ENCODE data around the gene REEP1. TPM values are rescaled to one million over a fixed set of nuclear protein-coding genes. Genes with fewer than 3 reads are reported as not detected.

Gene REEP1
- total and polyA plus RNA-seq, 9 of the 15 experiments (the other 6 are each of a cell fraction or from before 2014, with no cell fraction given) = 0.11 to 0.67 (median 0.13) TPM

DNA sequence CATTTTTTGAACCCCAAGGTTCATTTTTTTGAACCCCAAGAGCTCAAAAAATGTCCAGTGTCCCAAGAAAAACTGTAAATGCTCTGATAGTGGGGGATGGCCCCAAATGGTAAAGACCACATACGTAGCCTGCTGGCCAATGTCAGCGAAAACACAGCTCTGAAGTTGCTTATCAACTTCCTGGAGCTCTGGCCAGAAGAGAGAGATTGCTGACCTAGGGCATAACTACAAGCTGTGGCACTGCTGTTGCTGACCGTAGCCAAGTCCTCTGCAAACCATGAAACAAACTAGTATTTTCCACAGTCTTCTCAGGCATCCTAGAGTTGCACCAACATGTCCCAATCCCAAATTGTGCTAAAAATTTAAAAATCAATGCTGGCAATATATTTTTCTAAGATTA, 50.9 kb downstream of the REEP1 start (continued):
- TF ChIP-seq, protein P1, sequence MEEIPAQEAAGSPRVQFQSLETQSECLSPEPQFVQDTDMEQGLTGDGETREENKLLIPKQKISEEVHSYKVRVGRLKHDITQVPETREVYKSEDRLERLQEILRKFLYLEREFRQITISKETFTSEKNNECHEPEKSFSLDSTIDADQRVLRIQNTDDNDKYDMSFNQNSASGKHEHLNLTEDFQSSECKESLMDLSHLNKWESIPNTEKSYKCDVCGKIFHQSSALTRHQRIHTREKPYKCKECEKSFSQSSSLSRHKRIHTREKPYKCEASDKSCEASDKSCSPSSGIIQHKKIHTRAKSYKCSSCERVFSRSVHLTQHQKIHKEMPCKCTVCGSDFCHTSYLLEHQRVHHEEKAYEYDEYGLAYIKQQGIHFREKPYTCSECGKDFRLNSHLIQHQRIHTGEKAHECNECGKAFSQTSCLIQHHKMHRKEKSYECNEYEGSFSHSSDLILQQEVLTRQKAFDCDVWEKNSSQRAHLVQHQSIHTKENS (CRISPR knock-in tag; IDR thresholded peaks at IDR 0.05) = no peak
- TF ChIP-seq ARID2 (IDR thresholded peaks at IDR 0.05) (no peak), CEBPG (CRISPR knock-in tag; IDR thresholded peaks at IDR 0.05) (no peak), CEBPG (tag; conservative IDR thresholded peaks at IDR 0.05 in 1 of 2, IDR thresholded peaks at IDR 0.05 in 1 of 2) (no peak)

DNA sequence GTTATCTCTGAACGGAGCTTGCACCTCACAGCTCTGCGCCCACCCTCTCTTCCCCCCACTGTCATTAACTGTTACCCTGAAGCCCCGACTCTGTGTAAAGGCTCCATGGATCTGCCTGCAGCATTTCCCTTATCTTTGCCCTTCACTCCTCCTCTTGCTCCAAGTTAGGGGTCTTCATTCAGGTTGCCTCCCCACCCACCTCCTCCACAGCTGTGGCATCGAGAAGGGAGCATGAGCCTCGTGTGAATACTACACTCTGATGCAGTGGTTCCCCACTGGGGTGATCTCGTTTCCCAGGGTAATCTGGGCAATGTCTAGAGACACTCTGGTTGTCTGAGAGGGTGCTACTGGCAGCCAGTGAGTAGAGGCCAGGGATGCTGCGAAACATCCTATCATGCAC, 51.4 kb downstream of the REEP1 start:
- Histone ChIP-seq H4K20me1 (replicated peaks; ENCODE audit: control insufficient read depth, insufficient read depth, low read length) (no peaks in the 10 kb centered on the region), H3K4me3 (no peak overlapping the region), H3K27ac (ENCODE audit: extremely low read depth, low read depth, low read length) (no peak overlapping the region), H3K4me1 (replicated peaks in 1 of 2; ENCODE audit: control insufficient read depth in 2 of 2, insufficient read depth in 2 of 2, low read length in 2 of 2) (no peaks in the 10 kb centered on the region), H3K9me1 (ENCODE audit: control insufficient read depth, insufficient read depth, low read length) (no peaks in the 10 kb centered on the region), H3K9me3 (replicated peaks; ENCODE audit: control insufficient read depth, insufficient read depth, low read depth, low read length) (no peaks in the 10 kb centered on the region), H3K4me2 (ENCODE audit: insufficient read depth, low read length) (no peak overlapping the region), H3K79me2 (ENCODE audit: control insufficient read depth, insufficient read depth, low read length) (no peaks in the 10 kb centered on the region), H3K36me3 (ENCODE audit: control insufficient read depth, insufficient read depth, low read length) (no peaks in the 10 kb centered on the region), H2AFZ (ENCODE audit: low read depth, low read length) (no peak overlapping the region), H3K9ac (ENCODE audit: insufficient read depth in 1 of 2, low read depth in 2 of 2, low read length in 2 of 2) (no peak overlapping the region), H3K27me3 (ENCODE audit: control insufficient read depth in 2 of 2, insufficient read depth in 2 of 2, low read length in 2 of 2) (peaks cover 12 to 47% of the 10 kb centered on the region in 2 experiments; a peak in 4 of 5 replicates)
- 1% methylated on average over 7 of the region's 7 CpGs for WGBS (ENCODE audit: insufficient coverage, low coverage, missing lambda C conversion rate)
- ChIA-PET CTCF (ENCODE audit: low intra/inter-chr PET ratio) (no interaction called here), POLR2A (no interaction called here)
- in situ Hi-C loops (cut with MboI) (no loop called here), intact Hi-C loops (cut with micrococcal nuclease) (loop anchor here (5.0 kb wide), 1 partner anchor 61 kb away; no protein-coding TSS in a partner anchor)
- FAIRE-seq = no peak
- no peak for DNase-seq (ENCODE audit: extremely low read depth in 1 of 4, low spot score in 3 of 4)
- BruUV-seq (replicated peaks) = no TSS peak
- no peak; the same call in 2 of the 3 replicates for ATAC-seq
- TF ChIP-seq ZNF584 (CRISPR knock-in tag; IDR thresholded peaks at IDR 0.05; ENCODE audit: low read depth) = no peak
- TF ChIP-seq KAT7 (CRISPR knock-in tag; IDR thresholded peaks at IDR 0.05; ENCODE audit: borderline replicate concordance) = no peak
- no peak for TF ChIP-seq RUNX1 (IDR thresholded peaks at IDR 0.05; ENCODE audit: low read depth)
- no peak for TF ChIP-seq TAF15 (IDR thresholded peaks at IDR 0.05; ENCODE audit: low read depth, low read length)
- TF ChIP-seq ZNF197 (CRISPR knock-in tag; IDR thresholded peaks at IDR 0.05; ENCODE audit: low read depth) = no peak
- TF ChIP-seq, protein P2, sequence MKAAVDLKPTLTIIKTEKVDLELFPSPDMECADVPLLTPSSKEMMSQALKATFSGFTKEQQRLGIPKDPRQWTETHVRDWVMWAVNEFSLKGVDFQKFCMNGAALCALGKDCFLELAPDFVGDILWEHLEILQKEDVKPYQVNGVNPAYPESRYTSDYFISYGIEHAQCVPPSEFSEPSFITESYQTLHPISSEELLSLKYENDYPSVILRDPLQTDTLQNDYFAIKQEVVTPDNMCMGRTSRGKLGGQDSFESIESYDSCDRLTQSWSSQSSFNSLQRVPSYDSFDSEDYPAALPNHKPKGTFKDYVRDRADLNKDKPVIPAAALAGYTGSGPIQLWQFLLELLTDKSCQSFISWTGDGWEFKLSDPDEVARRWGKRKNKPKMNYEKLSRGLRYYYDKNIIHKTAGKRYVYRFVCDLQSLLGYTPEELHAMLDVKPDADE (conservative IDR thresholded peaks at IDR 0.05; ENCODE audit: control insufficient read depth, low read depth, low read length) = no peak
- no peak for TF ChIP-seq CREBBP (IDR thresholded peaks at IDR 0.05; ENCODE audit: low read depth, low read length)
- TF ChIP-seq DDX20 (tag; IDR thresholded peaks at IDR 0.05; ENCODE audit: low read depth) = no peak
- TF ChIP-seq, protein P3, sequence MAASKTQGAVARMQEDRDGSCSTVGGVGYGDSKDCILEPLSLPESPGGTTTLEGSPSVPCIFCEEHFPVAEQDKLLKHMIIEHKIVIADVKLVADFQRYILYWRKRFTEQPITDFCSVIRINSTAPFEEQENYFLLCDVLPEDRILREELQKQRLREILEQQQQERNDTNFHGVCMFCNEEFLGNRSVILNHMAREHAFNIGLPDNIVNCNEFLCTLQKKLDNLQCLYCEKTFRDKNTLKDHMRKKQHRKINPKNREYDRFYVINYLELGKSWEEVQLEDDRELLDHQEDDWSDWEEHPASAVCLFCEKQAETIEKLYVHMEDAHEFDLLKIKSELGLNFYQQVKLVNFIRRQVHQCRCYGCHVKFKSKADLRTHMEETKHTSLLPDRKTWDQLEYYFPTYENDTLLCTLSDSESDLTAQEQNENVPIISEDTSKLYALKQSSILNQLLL (CRISPR knock-in tag; IDR thresholded peaks at IDR 0.05; ENCODE audit: borderline replicate concordance) = no peak
- no peak for TF ChIP-seq KHSRP (IDR thresholded peaks at IDR 0.05)
- TF ChIP-seq HCFC1 (IDR thresholded peaks at IDR 0.05; ENCODE audit: low read depth, low read length) = no peak
- TF ChIP-seq, protein P4, sequence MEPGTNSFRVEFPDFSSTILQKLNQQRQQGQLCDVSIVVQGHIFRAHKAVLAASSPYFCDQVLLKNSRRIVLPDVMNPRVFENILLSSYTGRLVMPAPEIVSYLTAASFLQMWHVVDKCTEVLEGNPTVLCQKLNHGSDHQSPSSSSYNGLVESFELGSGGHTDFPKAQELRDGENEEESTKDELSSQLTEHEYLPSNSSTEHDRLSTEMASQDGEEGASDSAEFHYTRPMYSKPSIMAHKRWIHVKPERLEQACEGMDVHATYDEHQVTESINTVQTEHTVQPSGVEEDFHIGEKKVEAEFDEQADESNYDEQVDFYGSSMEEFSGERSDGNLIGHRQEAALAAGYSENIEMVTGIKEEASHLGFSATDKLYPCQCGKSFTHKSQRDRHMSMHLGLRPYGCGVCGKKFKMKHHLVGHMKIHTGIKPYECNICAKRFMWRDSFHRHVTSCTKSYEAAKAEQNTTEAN (CRISPR knock-in tag; IDR thresholded peaks at IDR 0.05) = no peak
- no peak for TF ChIP-seq ZNF41 (CRISPR knock-in tag; conservative IDR thresholded peaks at IDR 0.05)
- no peak for TF ChIP-seq GABPB1 (CRISPR knock-in tag; IDR thresholded peaks at IDR 0.05)
